GM21786 (cell line): Measurements from ENCODE around the gene MTRF1.

Experiments
- ATAC-seq: cut with Tn5 transposase; IDR thresholded peaks from one replicate; pipeline ENCODE4 v1.9.1; 2021; ENCODE audit not compliant: unreplicated experiment

The MTRF1 gene

DNA sequence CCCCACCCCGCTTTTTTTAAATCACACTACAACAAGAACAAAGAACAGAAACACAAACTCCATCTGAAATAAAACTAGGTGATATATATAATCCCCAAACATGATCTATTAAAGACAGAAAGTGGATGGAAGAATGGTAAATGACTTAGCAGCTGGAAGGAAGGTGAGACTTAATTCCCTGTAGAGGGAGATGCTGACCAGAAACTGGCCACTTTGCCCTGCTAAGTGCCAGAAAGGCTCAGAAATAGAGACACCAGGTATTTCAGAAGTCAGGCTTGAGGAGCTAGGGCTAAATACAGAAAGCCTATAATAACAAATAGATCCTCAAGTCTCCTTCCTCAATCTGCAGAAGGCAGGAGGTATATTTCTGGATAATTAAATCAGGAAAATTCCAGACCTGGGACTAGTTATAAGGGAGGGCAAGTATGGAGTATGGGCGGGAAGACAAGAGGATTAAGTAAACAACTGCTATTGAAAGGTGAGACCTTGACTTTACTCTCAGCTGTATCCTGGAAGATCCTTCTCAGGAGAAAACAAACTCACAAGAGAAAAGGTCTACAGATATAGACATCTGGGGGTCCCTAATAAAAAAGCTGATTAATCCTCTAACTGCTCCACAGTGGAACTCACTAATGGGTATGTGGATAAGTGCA, 32.2 kb downstream of the MTRF1 start:
- no peak for ATAC-seq

DNA sequence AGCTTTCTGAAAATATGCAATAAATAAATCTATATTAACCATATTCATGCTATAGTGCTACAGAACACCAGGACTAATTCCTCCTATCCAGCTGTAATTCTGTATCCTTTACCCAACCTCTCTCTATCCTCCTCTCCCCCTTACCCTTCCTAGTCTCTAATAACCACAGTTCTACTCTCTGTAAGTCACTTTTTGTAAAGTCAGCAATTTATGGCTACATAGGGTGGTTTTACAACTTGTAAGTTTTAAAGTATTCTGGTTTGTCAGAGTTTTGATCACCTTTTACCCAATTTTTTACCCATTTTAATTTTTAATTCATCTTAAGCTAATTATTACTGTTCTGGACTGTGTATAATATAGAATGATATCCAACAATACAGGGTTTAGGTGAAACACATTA, 34.0 kb downstream of the MTRF1 start:
- no peak for ATAC-seq

DNA sequence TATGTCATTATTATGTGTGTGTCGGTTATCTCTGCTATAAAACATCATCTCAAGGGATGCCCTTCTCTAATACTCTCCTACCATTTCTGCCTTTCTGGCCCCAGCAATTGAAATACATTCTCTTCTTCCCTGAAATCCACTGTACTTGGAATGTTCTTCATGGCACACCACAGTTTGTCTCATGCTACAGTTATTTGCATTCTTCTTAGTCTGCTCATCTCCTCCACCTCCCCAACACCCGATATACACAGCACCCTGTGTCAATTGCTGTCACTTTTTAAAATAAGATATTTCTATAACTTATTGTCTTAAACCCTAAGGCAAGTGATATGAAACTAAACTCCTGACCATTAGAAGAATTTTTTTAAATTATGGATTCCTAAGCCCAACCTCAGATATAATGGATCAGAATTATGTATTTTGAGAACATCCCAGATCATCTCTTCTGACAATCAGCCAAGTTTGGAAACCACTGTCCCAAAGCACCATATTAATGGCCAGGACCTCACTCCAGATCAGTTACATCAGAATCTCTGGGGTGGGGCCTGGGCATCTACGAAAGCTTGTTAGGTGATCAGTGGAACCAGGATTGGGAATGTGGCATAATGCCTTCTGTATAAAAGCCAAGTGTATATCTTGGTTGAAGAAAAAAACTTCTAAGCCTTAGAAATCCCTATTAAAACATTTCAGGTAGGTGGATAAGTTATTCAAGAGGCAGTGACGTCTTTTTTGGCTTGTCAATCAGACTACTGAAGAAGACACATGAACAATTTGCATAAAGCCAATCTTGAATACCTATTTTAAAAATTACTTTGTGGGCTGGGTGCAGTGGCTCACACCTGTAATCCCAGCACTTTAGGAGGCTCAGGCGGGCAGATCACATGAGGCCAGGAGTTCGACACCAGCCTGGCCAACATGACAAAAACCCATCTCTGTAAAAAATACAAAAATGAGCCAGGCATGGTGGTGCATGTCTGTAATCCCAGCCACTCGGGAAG, 39.0 kb downstream of the MTRF1 start:
- no peak for ATAC-seq

DNA sequence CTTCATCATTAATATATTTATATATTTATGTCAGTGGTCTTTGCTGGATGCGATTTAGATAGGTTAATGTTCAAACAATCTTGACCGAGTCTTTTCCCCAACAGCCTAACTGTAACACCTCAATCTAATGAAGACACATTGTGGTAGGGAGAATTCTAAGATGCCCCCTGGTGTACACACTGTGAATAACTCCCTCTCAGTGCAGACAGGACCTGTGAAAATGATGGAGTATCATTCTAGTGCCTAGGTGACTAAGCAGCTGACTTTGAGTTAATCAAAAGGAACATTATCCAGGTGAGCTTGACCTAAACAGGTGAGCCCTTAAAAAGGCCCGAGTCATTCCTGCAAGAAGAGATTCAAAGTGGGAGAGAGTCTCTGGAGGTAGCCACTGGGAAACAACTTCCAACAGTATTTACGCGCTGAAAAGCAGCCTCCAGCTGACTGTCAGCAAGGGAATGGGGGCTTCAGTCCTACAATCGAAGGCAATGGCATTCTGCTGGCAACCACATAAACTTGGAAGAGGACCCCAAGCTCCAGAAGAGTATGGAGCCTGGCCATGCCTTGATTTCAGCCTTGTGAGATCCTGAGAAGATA, 41.0 kb downstream of the MTRF1 start:
- ATAC-seq, result peak; percentile 91

DNA sequence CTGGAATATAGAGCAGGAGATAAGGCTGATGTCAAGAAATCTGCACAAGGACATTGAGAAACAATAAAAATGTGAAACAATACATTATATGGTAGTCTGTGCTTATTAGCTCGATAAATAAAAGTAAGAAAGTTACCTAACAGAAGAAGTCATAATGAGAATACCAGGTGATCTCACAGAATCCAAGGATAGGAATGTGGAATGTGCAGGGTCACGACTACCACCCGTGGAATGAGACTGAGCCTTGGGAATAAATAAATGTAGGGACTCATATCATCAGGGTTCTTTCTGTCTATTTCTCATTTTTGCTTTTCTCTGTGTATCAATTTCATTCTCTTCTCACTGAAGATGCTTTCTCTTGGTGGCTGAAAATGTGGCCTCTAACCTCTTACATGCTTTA, 43.0 kb downstream of the MTRF1 start:
- no peak for ATAC-seq

DNA sequence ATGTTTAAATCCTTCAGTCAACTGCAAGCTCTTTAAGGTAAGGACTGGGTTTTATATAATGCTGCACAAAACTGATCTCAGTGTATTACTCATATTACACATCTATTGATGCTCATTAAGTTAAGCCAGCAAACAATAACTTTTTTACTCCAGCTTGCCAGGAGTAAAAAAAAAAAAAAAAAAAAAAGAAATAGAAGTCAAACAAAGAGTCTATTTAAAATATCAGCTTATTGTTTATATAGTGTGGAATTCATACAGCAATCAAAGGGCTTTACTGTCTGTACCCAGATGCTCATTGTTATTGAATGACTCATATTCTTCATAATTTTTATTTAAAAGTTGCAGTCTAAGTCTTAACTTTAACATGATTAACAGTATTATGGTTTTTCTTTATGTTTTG, 47.2 kb downstream of the MTRF1 start:
- ATAC-seq, result no peak

DNA sequence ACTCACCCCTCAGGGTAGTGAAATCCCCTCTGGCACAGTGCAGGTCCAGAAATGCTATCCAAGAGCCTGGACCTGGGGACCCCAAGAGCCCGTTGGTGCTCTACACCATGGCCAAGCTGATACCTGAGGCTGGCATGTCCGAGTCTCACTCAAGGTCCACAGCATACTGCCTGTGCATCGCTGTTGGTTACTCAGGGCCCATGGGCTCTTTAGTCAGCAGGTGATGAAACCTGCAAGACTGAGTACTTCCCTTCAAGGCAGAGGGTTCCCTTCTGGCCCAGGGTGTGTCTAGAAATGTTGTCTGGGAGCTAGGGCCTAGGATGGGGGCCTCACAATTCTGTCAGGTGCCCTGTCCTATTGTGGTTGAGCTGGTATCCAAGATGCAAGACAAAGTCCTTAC, 49.5 kb downstream of the MTRF1 start:
- no peak for ATAC-seq

DNA sequence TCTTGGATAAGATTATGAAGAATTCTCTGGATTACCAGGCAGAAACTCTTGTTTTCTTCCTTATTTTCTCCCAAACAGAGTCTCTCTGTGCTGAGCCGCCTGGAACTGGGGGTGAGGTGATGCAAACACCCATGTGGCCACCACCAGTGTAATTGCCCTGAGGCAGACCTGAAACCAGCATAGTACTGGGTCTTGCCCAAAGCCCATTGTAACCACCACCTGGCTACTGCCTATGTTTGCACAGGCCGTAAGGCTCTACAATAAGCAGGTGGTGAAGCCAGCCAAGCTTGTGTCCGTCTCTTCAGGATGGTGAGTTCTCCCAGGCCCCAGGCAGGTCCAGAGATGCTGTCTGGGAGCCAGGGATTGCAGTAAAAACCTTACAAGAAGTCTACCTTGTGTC, 50.1 kb downstream of the MTRF1 start:
- ATAC-seq, result no peak

DNA sequence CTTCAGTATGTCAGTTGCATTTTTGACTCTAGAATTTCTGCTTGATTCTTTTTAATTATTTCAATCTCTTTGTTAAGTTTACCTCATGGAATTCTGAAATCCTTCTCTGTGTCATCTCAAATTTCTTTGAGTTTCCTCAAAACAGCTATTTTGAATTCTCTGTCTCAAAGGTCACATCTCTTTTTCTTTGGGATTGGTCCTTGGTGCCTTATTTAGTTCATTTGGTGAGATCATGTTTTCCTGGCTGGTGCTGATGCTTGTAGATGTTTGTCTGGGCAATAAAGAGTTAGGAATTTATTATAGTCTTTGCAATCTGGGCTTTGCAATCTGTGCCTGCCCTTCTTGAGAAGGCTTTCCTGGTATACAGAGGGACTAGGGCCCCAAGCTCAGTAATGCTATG, 50.5 kb downstream of the MTRF1 start:
- ATAC-seq, result no peak

DNA sequence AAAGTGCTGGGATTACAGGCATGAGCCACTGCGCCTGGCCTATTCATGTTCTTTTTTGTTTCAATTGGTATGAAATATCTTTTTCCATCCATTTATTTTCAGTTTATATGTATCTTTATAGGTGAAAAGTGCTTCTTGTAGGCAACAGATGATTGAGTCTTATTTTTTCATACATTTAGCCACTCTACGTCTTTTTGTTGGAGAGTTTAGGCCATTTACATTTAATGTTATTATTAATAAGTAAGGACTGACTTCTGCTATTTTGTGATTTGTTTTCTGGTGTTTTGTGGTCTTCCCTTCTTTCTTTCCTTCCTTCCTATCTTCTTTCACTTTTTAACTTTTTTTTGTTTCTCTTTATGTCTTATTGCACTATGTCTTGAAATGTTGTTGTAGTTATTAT, 52.3 kb downstream of the MTRF1 start:
- ATAC-seq, result no peak

DNA sequence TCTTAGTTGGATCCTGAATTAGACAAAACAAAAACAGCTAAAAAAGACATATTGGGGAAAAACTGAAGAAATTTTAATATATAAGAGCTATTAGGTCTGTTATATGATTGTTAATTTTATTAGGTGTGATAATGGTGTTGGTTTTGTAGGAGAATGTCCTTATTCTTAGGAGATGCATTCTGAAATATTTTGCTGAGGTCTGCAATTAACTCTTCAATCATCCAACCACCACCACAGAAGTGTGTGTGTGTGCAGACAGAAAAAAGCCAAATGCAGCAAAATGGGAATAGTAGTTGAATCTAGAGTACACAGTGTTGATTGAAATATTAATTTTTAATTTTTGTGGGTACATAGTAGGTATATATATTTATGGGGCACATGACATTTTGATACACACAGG, 56.9 kb downstream of the MTRF1 start:
- no peak for ATAC-seq

DNA sequence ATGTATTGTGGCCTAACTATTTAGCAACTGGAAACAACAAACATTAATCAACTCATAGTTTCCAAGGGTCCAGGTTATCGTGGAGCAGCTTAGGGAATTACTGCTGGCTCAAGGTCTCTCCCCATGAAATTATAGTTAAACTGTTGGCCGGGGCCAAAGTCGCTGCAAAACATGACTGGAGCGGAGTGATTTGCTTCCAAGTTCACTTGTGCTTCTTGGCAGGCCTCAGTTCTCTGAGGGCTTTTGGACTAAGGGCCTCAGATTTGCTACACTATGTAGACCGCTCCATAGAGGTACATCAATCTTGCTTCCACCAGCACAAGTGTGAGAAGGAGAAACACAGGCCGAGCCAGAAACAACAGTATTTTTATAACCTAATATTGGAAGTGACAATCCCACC, 59.6 kb downstream of the MTRF1 start:
- ATAC-seq, result no peak

DNA sequence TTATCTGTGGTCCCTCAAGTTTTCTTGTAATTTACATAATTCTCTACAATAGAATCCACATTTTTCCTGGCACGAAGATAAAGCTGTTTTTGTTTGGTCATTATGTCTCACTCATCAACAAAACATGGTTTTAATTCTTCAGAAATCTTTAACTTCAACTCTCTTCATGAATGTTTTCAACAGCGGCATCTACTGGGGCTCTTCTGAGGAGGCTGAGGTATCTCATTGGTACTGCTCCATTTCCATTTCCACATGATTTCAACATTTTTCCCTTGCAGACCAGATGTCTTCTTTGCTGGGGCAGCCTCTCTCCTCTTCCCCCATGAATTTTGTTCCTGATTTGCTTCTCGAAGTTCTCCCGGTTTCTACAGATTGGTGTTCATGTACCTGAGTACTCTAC, 63.2 kb downstream of the MTRF1 start:
- no peak for ATAC-seq

DNA sequence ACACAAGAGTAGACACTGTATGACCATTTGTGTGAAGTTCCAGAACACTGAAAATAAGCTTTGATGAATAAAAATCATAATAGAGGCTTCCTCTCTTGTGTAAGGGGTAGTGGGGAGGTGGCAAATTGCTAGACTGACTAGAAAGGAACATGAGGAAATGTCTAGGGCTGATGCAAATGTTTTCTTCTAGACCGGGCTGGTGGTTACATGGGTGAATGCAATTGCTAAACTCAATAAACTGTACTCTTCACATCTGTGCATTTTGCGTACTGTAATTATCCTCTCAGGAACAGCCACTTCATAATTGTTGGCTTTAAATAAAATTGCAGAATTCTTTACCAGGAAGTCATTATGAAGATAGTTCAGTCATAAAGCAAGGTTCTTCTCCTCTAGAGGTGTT, 63.9 kb downstream of the MTRF1 start:
- peak; percentile 75 for ATAC-seq

DNA sequence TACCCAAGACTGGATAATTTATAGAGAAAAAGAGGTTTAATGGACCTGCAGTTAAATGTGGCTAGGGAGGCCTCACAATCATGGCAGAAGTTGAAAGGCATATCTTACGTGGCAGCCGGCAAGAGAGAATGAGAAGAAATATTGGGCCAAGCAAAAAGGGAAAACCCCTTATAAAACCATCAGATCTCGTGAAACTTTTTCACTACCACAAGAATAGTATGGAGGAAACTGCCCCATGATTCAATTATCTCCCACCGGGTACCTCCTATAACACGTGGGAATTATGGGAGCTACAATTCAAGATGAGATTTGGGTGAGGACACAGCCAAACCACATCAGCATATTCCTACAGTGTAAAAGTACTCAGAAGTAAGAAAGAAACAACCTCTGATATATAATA, 64.3 kb downstream of the MTRF1 start:
- no peak for ATAC-seq

DNA sequence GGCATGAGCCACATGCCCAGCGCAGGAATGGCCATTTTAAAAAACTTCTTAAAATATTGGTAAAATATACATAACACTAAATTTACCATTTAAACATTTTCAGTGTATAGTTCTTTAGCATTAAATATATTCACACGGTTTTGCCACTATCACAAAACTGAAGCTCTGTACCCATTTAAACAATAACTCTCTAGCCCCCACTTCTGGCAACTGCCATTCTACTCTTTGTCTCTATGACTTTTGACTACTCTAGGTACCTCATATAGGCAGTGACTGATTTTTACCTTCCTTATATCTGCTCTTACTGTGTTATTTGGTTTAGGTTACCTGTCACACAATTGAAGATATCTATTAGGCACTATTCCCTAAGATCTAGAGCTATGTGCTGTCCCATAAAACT, 66.8 kb downstream of the MTRF1 start:
- ATAC-seq, result no peak

DNA sequence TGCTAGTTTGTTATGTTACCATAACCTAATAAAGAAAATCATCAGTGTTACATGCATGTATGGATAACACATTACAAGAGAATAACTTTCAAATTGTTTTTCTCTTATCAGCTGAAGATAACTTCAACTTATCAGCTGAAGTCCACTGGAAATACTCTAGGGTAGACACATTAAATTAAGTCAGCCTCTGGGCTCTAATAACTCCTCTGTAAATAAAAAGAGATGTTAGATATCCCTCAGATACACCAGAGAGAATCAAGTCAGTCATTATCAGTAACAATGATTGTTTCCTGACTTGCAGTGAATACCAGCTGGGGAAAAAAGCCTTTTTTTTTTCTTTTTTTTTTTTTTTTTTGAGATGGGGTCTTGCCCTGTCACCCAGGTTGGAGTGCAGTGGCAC, 67.4 kb downstream of the MTRF1 start:
- ATAC-seq, result no peak

DNA sequence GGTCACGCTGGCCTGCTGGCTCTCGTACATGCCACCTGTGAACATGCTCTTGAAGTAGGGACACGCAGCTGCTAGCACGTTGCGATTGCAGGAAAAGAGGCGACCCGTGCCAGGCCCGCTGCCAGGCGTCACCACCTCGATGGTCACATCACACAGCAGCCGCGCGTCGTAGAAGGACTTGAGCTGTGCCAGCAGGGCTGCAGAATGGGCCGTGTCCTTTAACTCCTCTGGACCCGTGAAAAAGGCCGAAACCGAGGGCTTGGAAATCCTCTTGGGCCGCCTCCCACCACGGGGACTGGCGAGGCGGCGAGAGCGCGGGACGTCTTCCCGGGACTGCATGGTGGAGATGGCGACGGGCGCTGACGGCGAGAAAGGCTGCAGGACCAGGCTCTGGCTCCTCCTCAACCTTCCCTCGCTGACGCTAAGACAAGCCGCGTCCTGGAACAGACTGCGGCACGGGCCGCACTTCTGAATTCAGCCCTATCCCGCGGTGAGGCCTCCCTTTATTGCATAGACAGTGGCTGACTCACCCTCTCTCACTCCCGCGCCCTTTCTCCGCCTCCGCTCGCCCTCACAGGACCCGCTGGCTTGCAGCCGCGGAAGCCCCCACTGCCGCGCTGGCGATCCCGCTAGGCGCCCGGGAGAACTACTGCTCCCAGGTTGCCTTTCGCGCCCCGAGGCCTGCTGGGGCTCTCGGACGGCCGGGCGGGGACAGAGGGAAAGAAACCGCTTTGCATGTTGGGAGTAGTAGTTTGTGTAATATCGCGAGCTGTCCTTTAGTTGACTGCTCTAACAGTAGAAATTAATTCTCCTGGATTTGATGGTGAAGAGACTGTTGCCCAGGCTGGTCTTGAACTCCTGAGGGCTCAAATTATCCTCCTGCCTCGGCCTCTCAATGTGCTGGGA, 69.2 kb downstream of the MTRF1 start, which contains the start of gene KBTBD7:
KBTBD7 (minus strand) TSS at position 651 of the 906 bp plus-strand sequence; CDS start at position 339, 312 bp downstream.
- ATAC-seq, result peak; percentile 93

DNA sequence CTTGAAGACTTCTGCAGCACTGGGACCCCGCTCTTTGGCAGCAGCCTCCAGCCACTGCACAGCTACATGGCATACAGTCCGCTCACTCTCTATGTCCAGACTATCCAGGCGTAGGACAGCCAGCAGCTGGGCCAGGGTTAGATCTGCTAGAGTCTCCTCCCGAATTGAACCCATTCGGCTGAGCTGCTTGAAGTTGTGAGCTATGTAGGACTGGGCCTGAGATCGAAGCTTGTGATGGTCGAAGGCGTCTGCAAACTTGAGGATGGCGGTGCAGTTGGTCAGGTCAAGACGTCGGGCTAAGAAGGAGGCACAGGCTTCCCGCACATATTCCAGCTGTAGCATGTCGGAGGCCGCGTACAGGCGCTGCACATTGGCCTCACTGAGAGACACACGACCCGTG, 69.9 kb downstream of the MTRF1 start:
- no peak for ATAC-seq

DNA sequence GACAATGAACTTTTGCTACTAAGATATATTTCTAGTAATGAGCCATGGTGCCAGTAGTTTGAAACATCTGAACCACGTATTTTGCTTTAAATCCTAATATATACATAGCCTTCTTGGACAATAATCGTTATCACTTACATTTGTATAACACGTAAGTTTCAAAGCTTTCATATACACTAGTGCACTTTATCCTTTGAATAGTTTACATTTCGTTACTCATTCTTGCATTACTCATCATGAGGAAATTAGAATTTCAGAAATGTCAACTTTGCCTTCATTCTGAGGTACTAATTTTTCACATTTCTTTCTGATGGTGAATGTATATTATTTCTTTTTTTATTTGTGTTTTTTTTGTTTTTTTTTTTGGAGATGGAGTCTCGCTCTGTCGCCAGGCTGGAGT, 74.8 kb downstream of the MTRF1 start:
- ATAC-seq, result no peak

DNA sequence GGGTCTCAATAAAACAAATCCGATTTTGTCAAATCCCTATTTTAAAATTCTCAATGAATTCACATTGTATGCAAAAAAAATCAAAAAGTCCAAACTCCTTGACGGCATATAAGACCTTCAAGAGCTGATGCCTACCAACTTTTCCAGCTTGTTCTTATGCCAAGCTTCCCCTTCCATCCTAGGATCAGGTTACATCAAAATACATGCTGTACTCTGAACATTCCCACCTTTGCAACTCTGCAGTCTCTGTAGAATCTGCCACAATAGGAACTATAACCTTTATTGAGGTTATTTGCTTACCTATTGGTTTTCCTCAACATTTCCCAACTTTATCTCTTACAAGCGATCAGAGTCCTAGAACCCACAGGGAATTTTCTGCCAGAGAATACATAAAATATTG, 76.9 kb downstream of the MTRF1 start:
- no peak for ATAC-seq
